Neural progenitor cell (in vitro differentiated cells): ENCODE measurements around the gene RPTN. TPM values are rescaled to one million over a fixed set of nuclear protein-coding genes. Genes with fewer than 3 reads are reported as not detected.

Source experiments
- DNase-seq: peaks from one replicate; pipeline ENCODE4 v3.0.0-alpha.2; 2016; ENCODE audit warnings: low spot score
- H2AFZ ChIP-seq: fragments of 200-600 bp; sonication (generic); replicated peaks from 2 replicates; pipeline ENCODE4 v1.6.1; 2016; ENCODE audit warnings: antibody characterized with exemption
- H3F3A ChIP-seq: fragments of 200-600 bp; sonication (generic); 2 replicates; pipeline ENCODE4 v1.6.1; 2016; ENCODE audit warnings: antibody characterized with exemption, low read depth
- H3K27ac ChIP-seq: fragments of 200-600 bp; sonication (generic); 2 replicates; pipeline ENCODE4 v1.5.1; 2016; ENCODE audit warnings: mild to moderate bottlenecking
- H3K27me3 ChIP-seq: fragments of 200-600 bp; sonication (generic); 2 replicates; pipeline ENCODE4 v1.6.1; 2016; ENCODE audit warnings: mild to moderate bottlenecking, moderate library complexity
- H3K36me3 ChIP-seq: fragments of 200-600 bp; sonication (generic); 2 replicates; pipeline ENCODE4 v1.5.1; 2016
- H3K4me1 ChIP-seq: fragments of 200-600 bp; sonication (generic); 2 replicates; pipeline ENCODE4 v1.6.1; 2016; ENCODE audit warnings: mixed run types
- H3K4me2 ChIP-seq: fragments of 200-600 bp; sonication (generic); 2 replicates; pipeline ENCODE4 v1.6.1; 2016
- H3K4me3 ChIP-seq: fragments of 200-600 bp; sonication (generic); 2 replicates; pipeline ENCODE4 v1.5.1; 2016
- H3K79me2 ChIP-seq: fragments of 200-600 bp; sonication (generic); 2 replicates; pipeline ENCODE4 v1.6.1; 2016; ENCODE audit warnings: low read depth
- H3K9ac ChIP-seq: fragments of 200-600 bp; sonication (generic); 2 replicates; pipeline ENCODE4 v1.6.1; 2016
- H3K9me3 ChIP-seq: fragments of 200-600 bp; sonication (generic); 2 replicates; pipeline ENCODE4 v1.5.1; 2016; ENCODE audit warnings: low read depth
- H4K20me1 ChIP-seq: fragments of 200-600 bp; sonication (generic); 2 replicates; pipeline ENCODE4 v1.6.1; 2016; ENCODE audit warnings: low read depth
- H3K27ac Mint-ChIP-seq: 3 replicates; pipeline ENCODE4 v1.8.0; 2021; ENCODE audit warnings: mixed read lengths
- H3K27me3 Mint-ChIP-seq: 2 replicates; pipeline ENCODE4 v1.8.0; 2022; ENCODE audit warnings: low read depth, mild to moderate bottlenecking, inconsistent platforms, moderate library complexity, mixed read lengths; ENCODE audit not compliant: insufficient read depth
- H3K36me3 Mint-ChIP-seq: 3 replicates; pipeline ENCODE4 v1.8.0; 2021; ENCODE audit warnings: mixed read lengths
- H3K4me1 Mint-ChIP-seq: 3 replicates; pipeline ENCODE4 v1.8.0; 2021; ENCODE audit warnings: mixed read lengths
- H3K4me3 Mint-ChIP-seq: 3 replicates; pipeline ENCODE4 v1.8.0; 2021; ENCODE audit warnings: mild to moderate bottlenecking, moderate library complexity, mixed read lengths
- H3K9me3 Mint-ChIP-seq: 3 replicates; pipeline ENCODE4 v1.8.0; 2020; ENCODE audit warnings: mixed read lengths
- EZH2 ChIP-seq: fragments of 200-600 bp; sonication (generic); IDR thresholded peaks from 2 replicates; pipeline ENCODE4 v1.6.1; 2017; ENCODE audit warnings: antibody characterized with exemption, mild to moderate bottlenecking, moderate library complexity
- EZH2phosphoT487 ChIP-seq: fragments of 200-600 bp; sonication (generic); IDR thresholded peaks from 2 replicates; pipeline ENCODE4 v1.6.1; 2017; ENCODE audit warnings: antibody characterized with exemption
- total RNA-seq: library from RNA; depleted of rRNA; stranded (reverse); fragments of >200 nt; gene quantifications from 2 replicates; pipeline ENCODE4 v1.2.3, GENCODE V29; 2015; ENCODE audit warnings: low replicate concordance
- TF ChIP-seq, protein P1 (sequence below): fragments of 200-600 bp; sonication (generic); IDR thresholded peaks from 2 replicates; pipeline ENCODE4 v1.5.1; 2017; ENCODE audit warnings: antibody characterized with exemption, mild to moderate bottlenecking

RPTN gene
- total RNA-seq, 1 donor from 2014 or later = not detected

DNA sequence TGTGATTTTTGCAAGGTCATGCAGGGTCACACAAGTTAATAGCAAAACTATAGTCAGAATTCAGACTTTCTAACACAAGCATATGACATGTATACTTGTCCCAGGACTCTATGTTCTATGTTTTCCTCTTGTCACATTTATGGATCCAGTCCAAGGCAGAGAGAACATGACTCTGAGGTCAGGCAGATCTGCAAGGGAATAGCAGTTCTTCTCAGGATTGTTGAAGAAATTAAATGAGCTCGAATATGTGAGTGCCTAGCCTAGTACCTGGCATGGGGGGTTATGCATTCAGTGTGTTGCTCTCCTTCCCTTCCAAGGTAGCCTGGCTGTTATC is 9.5 kb upstream of the RPTN start:
- Histone ChIP-seq H3K4me2 (no peak overlapping the region), H3F3A (no peaks in the 10 kb centered on the region), H4K20me1 (no peaks in the 10 kb centered on the region), H3K27me3 (no peaks in the 10 kb centered on the region), H3K4me1 (no peaks in the 10 kb centered on the region), H3K9me3 (peaks cover 3% of the 10 kb centered on the region), H3K4me3 (no peak overlapping the region), H3K36me3 (no peaks in the 10 kb centered on the region), H3K9ac (no peak overlapping the region), H2AFZ (no peak overlapping the region), H3K27ac (no peak overlapping the region), H3K79me2 (no peaks in the 10 kb centered on the region)
- peaks cover 4% of the 10 kb centered on the region for H3K27me3 Mint-ChIP-seq
- H3K4me3 Mint-ChIP-seq = no peak overlapping the region
- H3K27ac Mint-ChIP-seq = no peak overlapping the region
- no peak for DNase-seq
- no peaks in the 10 kb centered on the region for H3K36me3 Mint-ChIP-seq
- no peaks in the 10 kb centered on the region for H3K9me3 Mint-ChIP-seq
- H3K4me1 Mint-ChIP-seq = no peaks in the 10 kb centered on the region
- TF ChIP-seq, protein P1, sequence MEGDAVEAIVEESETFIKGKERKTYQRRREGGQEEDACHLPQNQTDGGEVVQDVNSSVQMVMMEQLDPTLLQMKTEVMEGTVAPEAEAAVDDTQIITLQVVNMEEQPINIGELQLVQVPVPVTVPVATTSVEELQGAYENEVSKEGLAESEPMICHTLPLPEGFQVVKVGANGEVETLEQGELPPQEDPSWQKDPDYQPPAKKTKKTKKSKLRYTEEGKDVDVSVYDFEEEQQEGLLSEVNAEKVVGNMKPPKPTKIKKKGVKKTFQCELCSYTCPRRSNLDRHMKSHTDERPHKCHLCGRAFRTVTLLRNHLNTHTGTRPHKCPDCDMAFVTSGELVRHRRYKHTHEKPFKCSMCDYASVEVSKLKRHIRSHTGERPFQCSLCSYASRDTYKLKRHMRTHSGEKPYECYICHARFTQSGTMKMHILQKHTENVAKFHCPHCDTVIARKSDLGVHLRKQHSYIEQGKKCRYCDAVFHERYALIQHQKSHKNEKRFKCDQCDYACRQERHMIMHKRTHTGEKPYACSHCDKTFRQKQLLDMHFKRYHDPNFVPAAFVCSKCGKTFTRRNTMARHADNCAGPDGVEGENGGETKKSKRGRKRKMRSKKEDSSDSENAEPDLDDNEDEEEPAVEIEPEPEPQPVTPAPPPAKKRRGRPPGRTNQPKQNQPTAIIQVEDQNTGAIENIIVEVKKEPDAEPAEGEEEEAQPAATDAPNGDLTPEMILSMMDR = no peak
- no peak for TF ChIP-seq EZH2phosphoT487
- TF ChIP-seq EZH2 = no peak

DNA sequence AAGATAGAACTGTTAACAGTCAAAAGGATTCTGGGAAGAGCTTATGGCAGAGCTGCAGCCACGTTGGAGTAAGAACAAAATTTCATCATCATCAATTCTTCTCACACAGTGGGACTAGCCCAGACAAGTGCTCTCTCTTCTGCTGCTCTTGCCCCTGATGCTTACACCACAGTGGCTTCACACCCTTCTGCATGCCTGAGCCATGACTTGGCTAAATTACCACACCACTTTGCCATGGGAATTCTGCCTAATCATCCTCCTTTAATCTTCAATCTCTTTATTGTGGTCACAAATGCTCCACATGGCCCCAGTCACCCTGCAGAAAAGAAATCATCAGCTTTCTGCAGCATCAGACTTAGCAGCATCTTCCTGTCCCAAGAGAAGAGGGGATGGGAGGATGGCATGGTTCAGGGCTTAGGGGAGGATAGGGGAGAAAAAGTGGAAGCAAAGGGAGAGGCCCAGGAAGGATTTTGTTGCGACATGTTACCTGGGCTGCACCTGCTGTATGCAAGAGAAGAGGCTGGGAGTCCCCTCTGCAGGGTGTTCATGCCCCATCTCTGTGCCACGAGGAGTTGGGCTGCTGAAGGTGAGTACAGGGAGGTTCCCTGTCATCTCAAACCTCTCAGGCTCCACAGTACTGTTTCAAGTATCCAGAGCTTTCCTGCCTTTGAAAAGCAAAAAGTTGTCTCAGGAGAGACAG is 9.0 kb upstream of the RPTN start:
- Histone ChIP-seq H3F3A (no peaks in the 10 kb centered on the region), H2AFZ (no peak overlapping the region), H3K9me3 (peaks cover 3% of the 10 kb centered on the region), H3K4me2 (no peak overlapping the region), H3K27me3 (no peaks in the 10 kb centered on the region), H3K79me2 (no peaks in the 10 kb centered on the region), H3K36me3 (no peaks in the 10 kb centered on the region), H3K4me1 (no peaks in the 10 kb centered on the region), H3K9ac (no peak overlapping the region), H3K4me3 (no peak overlapping the region), H4K20me1 (no peaks in the 10 kb centered on the region), H3K27ac (no peak overlapping the region)
- H3K27me3 Mint-ChIP-seq = peaks cover 4% of the 10 kb centered on the region
- no peaks in the 10 kb centered on the region for H3K4me1 Mint-ChIP-seq
- TF ChIP-seq EZH2 = no peak
- TF ChIP-seq EZH2phosphoT487 = no peak
- TF ChIP-seq, protein P1 = no peak
- DNase-seq = no peak
- no peak overlapping the region for H3K4me3 Mint-ChIP-seq
- H3K9me3 Mint-ChIP-seq = no peaks in the 10 kb centered on the region
- H3K27ac Mint-ChIP-seq = no peak overlapping the region
- no peaks in the 10 kb centered on the region for H3K36me3 Mint-ChIP-seq

DNA sequence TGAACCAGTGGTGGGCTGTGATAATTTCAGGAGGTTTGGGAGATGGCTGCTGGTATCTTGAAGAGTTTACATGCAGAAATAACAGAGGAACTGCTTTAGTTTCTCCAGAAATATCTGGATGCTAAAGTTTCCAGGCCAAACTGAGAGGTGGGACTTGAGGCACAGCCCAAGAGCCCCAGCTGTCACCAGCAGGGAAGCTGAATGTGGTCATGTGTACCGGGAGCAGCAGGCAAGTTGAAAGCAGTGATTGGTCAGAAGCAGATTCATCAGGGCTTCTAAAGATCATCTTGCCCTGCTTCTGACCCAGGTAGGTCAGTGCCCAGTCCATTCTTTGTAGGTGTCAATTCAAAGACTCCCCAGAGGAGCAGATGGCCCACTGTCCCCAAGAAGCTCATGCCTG is 7.9 kb upstream of the RPTN start:
- no peak overlapping the region for H3K27ac ChIP-seq
- H3K36me3 ChIP-seq = no peaks in the 10 kb centered on the region
- no peak overlapping the region for H2AFZ ChIP-seq
- no peak for TF ChIP-seq EZH2phosphoT487
- TF ChIP-seq EZH2 = no peak
- TF ChIP-seq, protein P1 = no peak
- no peaks in the 10 kb centered on the region for H3K4me1 ChIP-seq
- H3K27me3 ChIP-seq = no peaks in the 10 kb centered on the region
- H3K4me1 Mint-ChIP-seq = no peaks in the 10 kb centered on the region
- H3K9me3 Mint-ChIP-seq = no peaks in the 10 kb centered on the region
- no peak overlapping the region for H3K4me2 ChIP-seq
- H3K4me3 ChIP-seq = no peak overlapping the region
- no peak overlapping the region for H3K9ac ChIP-seq
- no peak for DNase-seq
- no peak overlapping the region for H3K4me3 Mint-ChIP-seq
- H4K20me1 ChIP-seq = no peaks in the 10 kb centered on the region
- no peak overlapping the region for H3K27ac Mint-ChIP-seq
- no peaks in the 10 kb centered on the region for H3K79me2 ChIP-seq
- no peaks in the 10 kb centered on the region for H3K36me3 Mint-ChIP-seq
- H3K27me3 Mint-ChIP-seq = peaks cover 4% of the 10 kb centered on the region
- no peaks in the 10 kb centered on the region for H3F3A ChIP-seq
- H3K9me3 ChIP-seq = peaks cover 2% of the 10 kb centered on the region
